Activated CD8-positive, alpha-beta T cell treated with anti-CD3 and anti-CD28 coated beads, Interleukin-2, amount 10 ng/mL, durations not matched to agents 7 days and 5 days (primary cell): ENCODE measurements around the gene GADD45G. TPM values are rescaled to one million over a fixed set of nuclear protein-coding genes. Genes with fewer than 3 reads are reported as not detected.

Source experiments
- ATAC-seq: fragments of 150-1000 bp; cut with Tn5 transposase; one replicate; pipeline ENCODE4 v1.10.0; 2021; ENCODE audit warnings: moderate library complexity
- CTCF ChIA-PET: fragments of 350-600 bp; sonication (Branson Sonifier 250); formaldehyde crosslinking; loops from one replicate; lab custom pipeline; 2021; ENCODE audit warnings: antibody characterized with exemption; lab: Charles Lee
- POLR2A ChIA-PET: fragments of 350-600 bp; sonication (Branson Sonifier 250); formaldehyde crosslinking; loops from one replicate; lab custom pipeline; 2021; ENCODE audit warnings: antibody characterized with exemption; lab: Charles Lee
- DNase-seq: peaks from one replicate; pipeline ENCODE4 v3.0.0-alpha.2; 2020
- H3K27ac Mint-ChIP-seq: one replicate; pipeline ENCODE4 v1.8.0; 2021; ENCODE audit warnings: mild to moderate bottlenecking, mixed read lengths
- H3K27me3 Mint-ChIP-seq: one replicate; pipeline ENCODE4 v1.8.0; 2021; ENCODE audit warnings: low read depth, mixed read lengths
- H3K36me3 Mint-ChIP-seq: one replicate; pipeline ENCODE4 v1.8.0; 2021; ENCODE audit warnings: low read depth, mixed read lengths
- H3K4me1 Mint-ChIP-seq: one replicate; pipeline ENCODE4 v1.8.0; 2021; ENCODE audit warnings: low read depth, mixed read lengths
- H3K4me3 Mint-ChIP-seq: one replicate; pipeline ENCODE4 v1.8.0; 2021; ENCODE audit warnings: mild to moderate bottlenecking, mixed read lengths
- H3K9me3 Mint-ChIP-seq: one replicate; pipeline ENCODE4 v1.8.0; 2022; ENCODE audit warnings: mixed read lengths; ENCODE audit not compliant: insufficient read depth
- total RNA-seq, 2 experiments: library from RNA; stranded (reverse); gene quantifications; one replicate each; pipeline ENCODE4 v1.2.3, GENCODE V29; 2021

The GADD45G gene
- total RNA-seq, 2 experiments from 2014 or later, result 7.4 to 7.7 TPM

DNA sequence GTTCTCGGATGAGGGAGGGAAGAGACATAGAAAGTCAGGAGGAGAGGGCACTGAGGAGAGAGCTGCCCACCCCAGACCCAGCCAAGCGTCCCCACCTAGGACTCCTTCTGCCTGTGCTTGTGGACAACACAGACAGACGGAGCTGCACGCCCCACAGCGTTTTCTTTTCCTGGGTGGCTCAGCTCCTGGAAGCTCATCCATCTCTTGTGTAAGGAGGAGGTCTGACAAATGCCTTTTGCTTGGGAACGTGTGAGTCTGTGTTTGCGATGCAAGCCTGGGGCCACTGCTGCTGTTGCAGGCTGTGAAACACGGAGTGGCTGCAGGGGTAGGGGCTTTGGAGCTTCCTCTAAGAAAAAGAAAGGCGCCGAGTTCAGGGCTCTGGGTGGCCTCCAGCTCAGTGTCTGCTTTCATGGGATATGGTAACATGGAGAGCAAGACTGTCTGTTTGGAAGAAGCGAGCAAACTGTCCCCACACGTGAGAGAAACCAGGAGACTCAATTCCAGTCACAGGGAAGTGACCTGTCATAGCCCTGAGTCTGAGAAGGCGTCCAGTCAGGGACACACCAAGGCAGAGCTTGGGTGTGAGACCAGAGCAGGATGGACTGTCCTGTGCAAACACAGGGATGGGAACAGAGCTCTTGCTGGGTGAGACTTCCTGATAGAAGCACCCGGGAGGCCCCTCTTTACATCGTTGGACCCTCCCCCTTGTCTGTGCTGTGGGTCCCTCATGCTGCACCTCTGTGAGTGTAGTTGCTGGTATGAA, 42.7 kb downstream of the GADD45G start:
- Mint-ChIP-seq H3K9me3 (no peaks in the 10 kb centered on the region), H3K27ac (no peak overlapping the region), H3K27me3 (peaks cover 34% of the 10 kb centered on the region), H3K4me3 (no peak overlapping the region), H3K4me1 (peaks cover 6% of the 10 kb centered on the region), H3K36me3 (no peaks in the 10 kb centered on the region)
- ChIA-PET POLR2A (no interaction called here), CTCF (no interaction called here)
- no peak for ATAC-seq
- DNase-seq, result no peak

DNA sequence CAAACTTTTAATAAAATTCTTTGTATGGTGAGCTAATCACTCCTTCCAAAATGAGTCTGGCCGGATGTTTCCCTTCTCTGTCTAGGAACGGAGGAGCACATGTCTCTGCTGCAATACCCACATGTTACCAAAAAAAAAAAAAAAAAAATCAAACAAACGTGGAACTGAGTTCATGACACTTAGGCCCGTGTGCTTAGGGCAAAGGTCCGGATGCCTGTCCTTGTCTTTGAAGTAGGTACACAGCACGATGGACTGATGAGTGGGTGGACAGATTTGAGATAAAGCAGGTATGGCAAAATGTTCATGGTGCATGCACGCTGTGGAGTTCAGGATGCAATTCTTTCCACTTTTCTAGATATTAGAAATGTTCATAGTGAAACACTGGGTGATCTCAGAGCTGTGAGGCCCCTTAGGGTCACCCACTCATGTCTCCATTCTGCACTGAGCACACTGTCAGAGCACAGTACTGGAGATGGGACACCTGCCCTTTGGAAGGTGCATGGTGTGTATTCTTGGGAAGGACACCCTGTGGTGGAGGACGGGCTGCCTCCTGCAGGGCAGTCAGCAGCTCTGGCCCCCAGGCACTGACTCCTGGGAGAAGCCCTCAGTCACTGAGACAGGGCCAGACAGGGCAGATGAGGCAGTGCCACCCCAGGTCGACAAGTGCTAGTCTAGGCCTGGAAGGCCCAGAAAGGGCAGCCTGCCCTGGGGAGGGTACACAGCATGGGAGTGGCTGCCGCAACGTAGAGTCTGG, 43.6 kb downstream of the GADD45G start:
- DNase-seq (no peak), ATAC-seq (no peak)
- Mint-ChIP-seq H3K27ac (no peak overlapping the region), H3K36me3 (no peaks in the 10 kb centered on the region), H3K27me3 (peaks cover 35% of the 10 kb centered on the region), H3K9me3 (no peaks in the 10 kb centered on the region), H3K4me3 (no peak overlapping the region), H3K4me1 (peaks cover 6% of the 10 kb centered on the region)
- CTCF ChIA-PET, result interaction anchor here (0.8 kb wide), 1 partner anchor 55 kb away, joined by 3 read pairs; no protein-coding TSS in a partner anchor
- POLR2A ChIA-PET, result no interaction called here

DNA sequence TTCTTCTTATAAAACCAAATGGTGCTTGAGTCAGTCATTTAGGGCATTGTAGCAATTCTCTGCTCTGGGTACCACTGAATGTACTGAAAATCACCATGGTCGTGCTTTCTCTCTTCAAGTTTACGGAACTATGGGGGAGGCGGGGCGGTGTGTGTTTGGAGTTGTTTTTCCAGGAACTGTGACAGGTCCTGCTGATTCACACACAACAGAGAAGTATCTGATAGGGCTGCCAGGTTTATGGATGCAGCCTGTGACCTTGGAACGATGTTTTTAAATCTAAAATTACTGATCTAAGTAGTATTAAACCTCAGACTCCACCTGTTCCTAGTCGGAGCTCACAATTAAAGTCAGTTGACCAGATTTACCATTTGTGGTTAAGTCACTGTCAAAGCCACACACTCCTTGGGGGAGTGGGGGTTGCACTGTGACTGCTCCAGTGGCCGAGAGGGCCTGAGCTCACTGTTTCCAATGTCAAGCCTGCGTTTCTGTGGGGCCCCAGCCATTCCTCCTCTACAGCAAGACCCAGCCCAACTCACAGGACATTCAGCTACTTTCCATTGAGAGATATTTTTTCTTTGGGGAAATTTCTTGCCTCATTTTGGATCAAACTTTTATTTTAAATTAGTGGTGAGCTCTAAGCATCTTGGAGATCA, 44.4 kb downstream of the GADD45G start:
- Mint-ChIP-seq H3K27me3 (peaks cover 31% of the 10 kb centered on the region), H3K9me3 (no peaks in the 10 kb centered on the region), H3K4me1 (peaks cover 1% of the 10 kb centered on the region), H3K4me3 (no peak overlapping the region), H3K27ac (no peak overlapping the region), H3K36me3 (no peaks in the 10 kb centered on the region)
- ChIA-PET POLR2A (no interaction called here), CTCF (interaction anchor here (0.8 kb wide), 1 partner anchor 55 kb away, joined by 3 read pairs; no protein-coding TSS in a partner anchor)
- ATAC-seq (no peak), DNase-seq (no peak)

DNA sequence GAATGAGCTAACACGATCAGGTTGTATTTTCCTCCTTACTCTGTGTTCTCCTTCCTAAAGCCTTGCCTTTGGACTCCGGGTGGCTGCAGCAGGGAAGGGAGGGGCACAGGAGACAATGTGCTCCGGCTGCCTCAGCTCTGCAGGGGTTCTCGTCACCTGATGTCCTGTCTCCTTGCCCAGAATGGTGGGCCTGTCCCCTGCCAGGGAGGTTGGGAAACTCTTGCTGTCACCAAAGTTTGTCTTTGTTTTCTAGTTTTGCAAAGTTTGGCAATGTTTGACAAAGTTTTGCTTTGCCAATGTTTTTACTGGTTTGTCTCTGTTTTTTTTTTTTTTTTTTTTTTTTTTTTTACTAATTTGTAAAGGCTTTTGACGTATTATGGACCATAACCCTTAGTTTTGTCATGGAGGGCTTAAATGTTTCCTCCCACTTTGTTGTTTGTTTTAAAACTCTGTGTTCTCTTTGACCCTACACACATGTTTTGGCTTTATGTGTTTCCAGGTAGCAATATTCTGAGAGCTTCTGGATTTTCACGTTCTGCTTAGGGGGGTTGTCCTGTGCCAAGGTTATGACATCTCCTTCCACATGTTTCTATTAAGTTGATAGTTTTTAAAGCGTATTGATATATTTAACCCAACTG, 49.3 kb downstream of the GADD45G start:
- H3K4me1 Mint-ChIP-seq, result peaks cover 42% of the 10 kb centered on the region
- ATAC-seq (no peak), DNase-seq (no peak)
- peaks cover 3% of the 10 kb centered on the region for H3K36me3 Mint-ChIP-seq
- ChIA-PET CTCF (interaction anchor here (0.7 to 2.6 kb wide), 2 partner anchors 51 to 270 kb away, joined by 3 to 9 read pairs; no protein-coding TSS in a partner anchor), POLR2A (interaction anchor here (0.6 to 0.9 kb wide), 2 partner anchors 11 to 367 kb away, joined by 3 read pairs; no protein-coding TSS in a partner anchor)
- H3K27ac Mint-ChIP-seq, result no peak overlapping the region
- peaks cover 32% of the 10 kb centered on the region for H3K27me3 Mint-ChIP-seq
- no peaks in the 10 kb centered on the region for H3K9me3 Mint-ChIP-seq
- H3K4me3 Mint-ChIP-seq, result no peak overlapping the region

DNA sequence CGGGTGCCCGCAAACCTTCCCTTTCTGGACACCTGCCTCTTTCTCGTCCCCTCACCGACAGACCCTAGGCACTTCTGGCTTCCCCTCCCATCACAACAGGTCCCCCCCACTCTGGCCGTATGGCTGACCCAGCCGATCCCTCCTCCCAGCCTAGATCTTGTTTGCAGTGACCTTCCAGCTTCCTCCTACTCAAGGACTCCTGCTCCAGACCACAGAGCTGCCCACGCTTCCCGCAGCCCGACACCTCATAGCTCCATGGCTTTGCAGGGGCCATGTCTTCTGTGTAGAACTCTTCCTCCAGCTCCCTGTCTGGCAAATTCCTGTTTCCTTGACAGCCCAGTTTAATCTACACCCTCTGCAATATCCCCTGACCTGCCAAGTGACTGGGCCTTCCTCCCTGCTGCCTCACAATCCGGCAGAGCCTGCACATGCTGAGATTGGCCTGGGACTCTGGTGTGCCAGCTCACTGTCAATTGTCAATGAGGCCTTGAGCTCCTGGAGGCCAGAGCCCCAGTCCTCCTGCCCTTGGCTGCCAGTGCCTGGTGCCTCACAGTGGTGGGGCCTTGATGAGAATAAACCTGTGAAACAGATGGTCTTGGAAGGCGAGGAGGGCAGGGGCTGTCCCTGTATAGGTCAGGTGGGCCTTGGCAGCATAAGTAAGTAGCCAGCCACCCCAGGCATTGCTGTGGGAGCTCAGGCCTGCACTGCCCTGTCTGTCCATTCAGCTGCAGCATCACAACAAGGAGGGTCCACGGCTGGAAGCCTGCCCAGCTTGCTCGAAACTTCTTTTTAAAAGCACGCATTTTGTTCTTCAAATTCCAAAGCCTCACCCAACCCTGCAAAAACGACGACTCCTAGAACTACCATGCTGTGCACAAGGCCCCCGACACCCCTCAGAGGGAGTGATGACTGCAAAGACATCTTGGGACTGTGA, 50.5 kb downstream of the GADD45G start:
- POLR2A ChIA-PET, result interaction anchor here (0.9 kb wide), 1 partner anchor 12 kb away, joined by 3 read pairs; no protein-coding TSS in a partner anchor
- peak overlapping the region; percentile 62 for H3K27ac Mint-ChIP-seq

More for the DNA sequence above, 50.5 kb downstream of the GADD45G start:
- no peak for ATAC-seq
- peaks cover 3% of the 10 kb centered on the region for H3K36me3 Mint-ChIP-seq
- DNase-seq, result no peak
- H3K4me3 Mint-ChIP-seq, result no peak overlapping the region
- H3K4me1 Mint-ChIP-seq, result peaks cover 42% of the 10 kb centered on the region
- CTCF ChIA-PET, result interaction anchor here (0.8 to 2.6 kb wide), 3 partner anchors 33 to 268 kb away, joined by 3 to 9 read pairs (median 3); no protein-coding TSS in a partner anchor
- no peaks in the 10 kb centered on the region for H3K9me3 Mint-ChIP-seq
- H3K27me3 Mint-ChIP-seq, result peaks cover 28% of the 10 kb centered on the region

Other genes starting within 250 kb of the GADD45G start
- 100 to 1,000 TPM; 314 to 321 TPM for gene SEMA4D, start 106.9 kb upstream of the GADD45G start, total RNA-seq